ENCODE measurements around the gene RDH5.

- TF ChIP-seq MAX (IDR thresholded peaks at IDR 0.05) (no peak), YY1 (IDR thresholded peaks at IDR 0.05; ENCODE audit: low read depth) (no peak), RAD21 (IDR thresholded peaks at IDR 0.05; ENCODE audit: low read depth) (no peak)
These were observed 46.6 kb upstream of the RDH5 start for GRCh38 chr12:55673638-55674037.

Measured in Ishikawa (cell line).